Measurements from ENCODE around the gene CHD9NB. TPM values are rescaled to one million over a fixed set of nuclear protein-coding genes. Genes with fewer than 3 reads are reported as not detected.

CHD9NB gene
- total and polyA plus RNA-seq, 9 of the 15 experiments (the other 6 are each of a cell fraction or from before 2014, with no cell fraction given), result 0.06 to 0.10 (median 0.07) TPM; not detected in 6

DNA sequence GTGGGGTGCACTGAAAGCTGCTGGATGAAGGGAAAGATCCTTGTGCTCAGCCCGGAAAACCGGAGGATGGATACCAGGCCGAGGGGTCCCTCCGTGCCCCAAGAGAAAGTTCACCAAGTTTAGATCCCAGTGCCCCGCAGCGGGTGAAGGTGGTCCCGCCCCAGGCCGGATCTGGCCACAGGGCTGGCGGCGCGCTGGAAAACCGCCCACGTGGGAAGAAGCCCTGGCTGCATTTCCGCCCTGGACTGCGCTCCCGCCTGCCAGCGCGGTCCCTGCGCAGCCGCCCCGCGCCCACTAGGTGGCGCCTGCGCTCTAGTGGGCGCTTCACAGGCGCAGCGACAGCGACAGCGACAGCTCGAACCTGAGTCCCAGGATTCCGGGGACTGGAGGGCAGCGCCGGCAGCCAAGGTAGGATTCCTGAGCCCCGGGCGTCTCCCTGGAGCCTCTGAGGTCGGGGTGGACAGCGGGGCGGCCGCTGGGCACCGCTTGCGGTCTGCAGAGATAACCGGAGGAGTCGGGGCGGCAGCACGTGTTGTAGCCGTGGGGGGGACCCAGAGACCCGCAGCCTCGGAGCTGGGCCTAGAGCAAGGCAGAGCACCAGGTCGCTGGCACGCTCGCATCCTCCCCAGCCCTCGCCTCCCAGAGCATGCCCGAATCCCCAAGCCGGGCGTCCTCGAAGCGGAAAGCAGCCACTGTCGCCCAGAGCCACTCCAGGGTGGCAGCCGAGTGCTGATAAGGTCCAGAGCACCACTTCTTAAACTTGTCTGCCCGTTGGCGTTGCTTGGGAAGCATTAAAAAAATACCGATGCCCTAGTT lies 2.2 kb upstream of the CHD9NB start, which contains the start of gene CHD9 (continued):
- TF ChIP-seq, protein P1, sequence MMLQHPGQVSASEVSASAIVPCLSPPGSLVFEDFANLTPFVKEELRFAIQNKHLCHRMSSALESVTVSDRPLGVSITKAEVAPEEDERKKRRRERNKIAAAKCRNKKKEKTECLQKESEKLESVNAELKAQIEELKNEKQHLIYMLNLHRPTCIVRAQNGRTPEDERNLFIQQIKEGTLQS (IDR thresholded peaks at IDR 0.05), result no peak
- TF ChIP-seq, protein P1 (CRISPR knock-in tag; conservative IDR thresholded peaks at IDR 0.05), result 0 out of 2 replicates have a peak, but pooled peaks have one; percentile 15
- TF ChIP-seq SMAD4 (CRISPR knock-in tag; conservative IDR thresholded peaks at IDR 0.05), result peak; percentile 59; the same call in 1 of the 2 replicates
- peak; percentile 95 for TF ChIP-seq SMC3 (conservative IDR thresholded peaks at IDR 0.05; ENCODE audit: insufficient read depth, low read depth, low read length)
- TF ChIP-seq, protein P2, sequence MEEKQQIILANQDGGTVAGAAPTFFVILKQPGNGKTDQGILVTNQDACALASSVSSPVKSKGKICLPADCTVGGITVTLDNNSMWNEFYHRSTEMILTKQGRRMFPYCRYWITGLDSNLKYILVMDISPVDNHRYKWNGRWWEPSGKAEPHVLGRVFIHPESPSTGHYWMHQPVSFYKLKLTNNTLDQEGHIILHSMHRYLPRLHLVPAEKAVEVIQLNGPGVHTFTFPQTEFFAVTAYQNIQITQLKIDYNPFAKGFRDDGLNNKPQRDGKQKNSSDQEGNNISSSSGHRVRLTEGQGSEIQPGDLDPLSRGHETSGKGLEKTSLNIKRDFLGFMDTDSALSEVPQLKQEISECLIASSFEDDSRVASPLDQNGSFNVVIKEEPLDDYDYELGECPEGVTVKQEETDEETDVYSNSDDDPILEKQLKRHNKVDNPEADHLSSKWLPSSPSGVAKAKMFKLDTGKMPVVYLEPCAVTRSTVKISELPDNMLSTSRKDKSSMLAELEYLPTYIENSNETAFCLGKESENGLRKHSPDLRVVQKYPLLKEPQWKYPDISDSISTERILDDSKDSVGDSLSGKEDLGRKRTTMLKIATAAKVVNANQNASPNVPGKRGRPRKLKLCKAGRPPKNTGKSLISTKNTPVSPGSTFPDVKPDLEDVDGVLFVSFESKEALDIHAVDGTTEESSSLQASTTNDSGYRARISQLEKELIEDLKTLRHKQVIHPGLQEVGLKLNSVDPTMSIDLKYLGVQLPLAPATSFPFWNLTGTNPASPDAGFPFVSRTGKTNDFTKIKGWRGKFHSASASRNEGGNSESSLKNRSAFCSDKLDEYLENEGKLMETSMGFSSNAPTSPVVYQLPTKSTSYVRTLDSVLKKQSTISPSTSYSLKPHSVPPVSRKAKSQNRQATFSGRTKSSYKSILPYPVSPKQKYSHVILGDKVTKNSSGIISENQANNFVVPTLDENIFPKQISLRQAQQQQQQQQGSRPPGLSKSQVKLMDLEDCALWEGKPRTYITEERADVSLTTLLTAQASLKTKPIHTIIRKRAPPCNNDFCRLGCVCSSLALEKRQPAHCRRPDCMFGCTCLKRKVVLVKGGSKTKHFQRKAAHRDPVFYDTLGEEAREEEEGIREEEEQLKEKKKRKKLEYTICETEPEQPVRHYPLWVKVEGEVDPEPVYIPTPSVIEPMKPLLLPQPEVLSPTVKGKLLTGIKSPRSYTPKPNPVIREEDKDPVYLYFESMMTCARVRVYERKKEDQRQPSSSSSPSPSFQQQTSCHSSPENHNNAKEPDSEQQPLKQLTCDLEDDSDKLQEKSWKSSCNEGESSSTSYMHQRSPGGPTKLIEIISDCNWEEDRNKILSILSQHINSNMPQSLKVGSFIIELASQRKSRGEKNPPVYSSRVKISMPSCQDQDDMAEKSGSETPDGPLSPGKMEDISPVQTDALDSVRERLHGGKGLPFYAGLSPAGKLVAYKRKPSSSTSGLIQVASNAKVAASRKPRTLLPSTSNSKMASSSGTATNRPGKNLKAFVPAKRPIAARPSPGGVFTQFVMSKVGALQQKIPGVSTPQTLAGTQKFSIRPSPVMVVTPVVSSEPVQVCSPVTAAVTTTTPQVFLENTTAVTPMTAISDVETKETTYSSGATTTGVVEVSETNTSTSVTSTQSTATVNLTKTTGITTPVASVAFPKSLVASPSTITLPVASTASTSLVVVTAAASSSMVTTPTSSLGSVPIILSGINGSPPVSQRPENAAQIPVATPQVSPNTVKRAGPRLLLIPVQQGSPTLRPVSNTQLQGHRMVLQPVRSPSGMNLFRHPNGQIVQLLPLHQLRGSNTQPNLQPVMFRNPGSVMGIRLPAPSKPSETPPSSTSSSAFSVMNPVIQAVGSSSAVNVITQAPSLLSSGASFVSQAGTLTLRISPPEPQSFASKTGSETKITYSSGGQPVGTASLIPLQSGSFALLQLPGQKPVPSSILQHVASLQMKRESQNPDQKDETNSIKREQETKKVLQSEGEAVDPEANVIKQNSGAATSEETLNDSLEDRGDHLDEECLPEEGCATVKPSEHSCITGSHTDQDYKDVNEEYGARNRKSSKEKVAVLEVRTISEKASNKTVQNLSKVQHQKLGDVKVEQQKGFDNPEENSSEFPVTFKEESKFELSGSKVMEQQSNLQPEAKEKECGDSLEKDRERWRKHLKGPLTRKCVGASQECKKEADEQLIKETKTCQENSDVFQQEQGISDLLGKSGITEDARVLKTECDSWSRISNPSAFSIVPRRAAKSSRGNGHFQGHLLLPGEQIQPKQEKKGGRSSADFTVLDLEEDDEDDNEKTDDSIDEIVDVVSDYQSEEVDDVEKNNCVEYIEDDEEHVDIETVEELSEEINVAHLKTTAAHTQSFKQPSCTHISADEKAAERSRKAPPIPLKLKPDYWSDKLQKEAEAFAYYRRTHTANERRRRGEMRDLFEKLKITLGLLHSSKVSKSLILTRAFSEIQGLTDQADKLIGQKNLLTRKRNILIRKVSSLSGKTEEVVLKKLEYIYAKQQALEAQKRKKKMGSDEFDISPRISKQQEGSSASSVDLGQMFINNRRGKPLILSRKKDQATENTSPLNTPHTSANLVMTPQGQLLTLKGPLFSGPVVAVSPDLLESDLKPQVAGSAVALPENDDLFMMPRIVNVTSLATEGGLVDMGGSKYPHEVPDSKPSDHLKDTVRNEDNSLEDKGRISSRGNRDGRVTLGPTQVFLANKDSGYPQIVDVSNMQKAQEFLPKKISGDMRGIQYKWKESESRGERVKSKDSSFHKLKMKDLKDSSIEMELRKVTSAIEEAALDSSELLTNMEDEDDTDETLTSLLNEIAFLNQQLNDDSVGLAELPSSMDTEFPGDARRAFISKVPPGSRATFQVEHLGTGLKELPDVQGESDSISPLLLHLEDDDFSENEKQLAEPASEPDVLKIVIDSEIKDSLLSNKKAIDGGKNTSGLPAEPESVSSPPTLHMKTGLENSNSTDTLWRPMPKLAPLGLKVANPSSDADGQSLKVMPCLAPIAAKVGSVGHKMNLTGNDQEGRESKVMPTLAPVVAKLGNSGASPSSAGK (IDR thresholded peaks at IDR 0.05), result peak; percentile 73
- TF ChIP-seq ZC3H8 (IDR thresholded peaks at IDR 0.05), result no peak
- TF ChIP-seq ZNF551 (CRISPR knock-in tag; IDR thresholded peaks at IDR 0.05), result no peak
- TF ChIP-seq PHF8 (IDR thresholded peaks at IDR 0.05; ENCODE audit: borderline replicate concordance, low read length), result peak; percentile 61; the same call in 1 of the 2 replicates
- TF ChIP-seq NFIC (IDR thresholded peaks at IDR 0.05), result no peak; the same call in 1 of the 2 replicates
- no peak for TF ChIP-seq MXI1 (IDR thresholded peaks at IDR 0.05; ENCODE audit: low read depth, low read length)
- TF ChIP-seq ZNF232 (CRISPR knock-in tag; IDR thresholded peaks at IDR 0.05), result peak; percentile 87; the same call in 1 of the 2 replicates
- TF ChIP-seq RUNX1 (IDR thresholded peaks at IDR 0.05; ENCODE audit: low read depth), result no peak
- TF ChIP-seq RBFOX2 (IDR thresholded peaks at IDR 0.05; ENCODE audit: low read depth, low read length), result peak; percentile 95
- peak; percentile 46 for TF ChIP-seq MEIS2 (IDR thresholded peaks at IDR 0.05; ENCODE audit: partially characterized antibody)
- no peak for TF ChIP-seq ZNF408 (CRISPR knock-in tag; IDR thresholded peaks at IDR 0.05; ENCODE audit: low read depth)
- TF ChIP-seq IFI16 (CRISPR knock-in tag; IDR thresholded peaks at IDR 0.05), result no peak

All from K562 (cell line).